OCI-LY3 (cell line): ENCODE measurements around the gene DMGDH.

ENCODE experiments used
- EZH2phosphoT487 ChIP-seq: fragments of 200-600 bp; shearing (Covaris generic); IDR thresholded peaks from 2 replicates; pipeline ENCODE4 v1.6.1; 2018; ENCODE audit warnings: antibody characterized with exemption, mixed run types, low read depth
- TF ChIP-seq, protein P1 (sequence below): fragments of 200-600, 300-600 bp; sonication (generic); IDR thresholded peaks from 2 replicates; pipeline ENCODE4 v1.5.1; 2014; ENCODE audit warnings: antibody characterized with exemption, low read length, low read depth

DNA sequence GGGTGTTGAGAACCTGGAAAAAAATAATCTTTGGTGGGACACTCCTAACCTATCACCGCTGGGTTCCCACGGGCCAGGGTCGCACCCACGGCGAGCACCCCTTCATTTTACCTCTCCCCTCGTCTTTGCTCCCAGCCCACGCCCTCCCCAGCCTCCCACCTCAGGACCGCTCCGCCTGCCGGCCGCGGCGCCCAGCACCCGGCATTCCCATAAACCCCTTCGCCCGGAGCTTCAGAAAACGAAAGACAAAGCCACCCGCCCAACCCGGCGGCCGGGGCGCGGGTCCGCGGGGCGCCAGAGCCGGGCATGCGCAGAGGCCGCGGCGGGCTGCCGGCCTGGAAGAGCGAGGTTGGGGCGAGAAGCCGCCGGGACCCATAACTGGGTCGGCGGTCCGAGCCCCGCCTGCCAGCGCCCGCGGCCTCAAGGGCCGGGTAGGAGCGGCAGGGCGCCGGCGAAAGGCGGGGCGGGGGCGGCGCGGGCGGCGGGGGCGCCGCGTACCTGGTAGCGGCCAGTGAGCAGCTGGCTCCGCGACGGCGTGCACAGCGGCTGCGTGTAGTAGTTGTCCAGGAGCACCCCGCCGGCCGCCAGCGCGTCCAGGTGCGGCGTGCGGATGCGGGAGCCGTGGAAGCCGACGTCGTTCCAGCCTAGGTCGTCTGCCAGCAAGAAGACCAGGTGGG is 84.9 kb downstream of the DMGDH start:
- TF ChIP-seq, protein P1, sequence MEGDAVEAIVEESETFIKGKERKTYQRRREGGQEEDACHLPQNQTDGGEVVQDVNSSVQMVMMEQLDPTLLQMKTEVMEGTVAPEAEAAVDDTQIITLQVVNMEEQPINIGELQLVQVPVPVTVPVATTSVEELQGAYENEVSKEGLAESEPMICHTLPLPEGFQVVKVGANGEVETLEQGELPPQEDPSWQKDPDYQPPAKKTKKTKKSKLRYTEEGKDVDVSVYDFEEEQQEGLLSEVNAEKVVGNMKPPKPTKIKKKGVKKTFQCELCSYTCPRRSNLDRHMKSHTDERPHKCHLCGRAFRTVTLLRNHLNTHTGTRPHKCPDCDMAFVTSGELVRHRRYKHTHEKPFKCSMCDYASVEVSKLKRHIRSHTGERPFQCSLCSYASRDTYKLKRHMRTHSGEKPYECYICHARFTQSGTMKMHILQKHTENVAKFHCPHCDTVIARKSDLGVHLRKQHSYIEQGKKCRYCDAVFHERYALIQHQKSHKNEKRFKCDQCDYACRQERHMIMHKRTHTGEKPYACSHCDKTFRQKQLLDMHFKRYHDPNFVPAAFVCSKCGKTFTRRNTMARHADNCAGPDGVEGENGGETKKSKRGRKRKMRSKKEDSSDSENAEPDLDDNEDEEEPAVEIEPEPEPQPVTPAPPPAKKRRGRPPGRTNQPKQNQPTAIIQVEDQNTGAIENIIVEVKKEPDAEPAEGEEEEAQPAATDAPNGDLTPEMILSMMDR, result no peak
- no peak for TF ChIP-seq EZH2phosphoT487
